Measurements from ENCODE around the gene CELF5. TPM values are rescaled to one million over a fixed set of nuclear protein-coding genes. Genes with fewer than 3 reads are reported as not detected.
"Not testable (repeated sequence)": the region's sequence is repeated elsewhere in the genome, so short reads cannot be mapped to it uniquely, and the experiment has no call there.

Gene CELF5
- total RNA-seq, 1 donor from 2014 or later: 1.7 TPM

DNA sequence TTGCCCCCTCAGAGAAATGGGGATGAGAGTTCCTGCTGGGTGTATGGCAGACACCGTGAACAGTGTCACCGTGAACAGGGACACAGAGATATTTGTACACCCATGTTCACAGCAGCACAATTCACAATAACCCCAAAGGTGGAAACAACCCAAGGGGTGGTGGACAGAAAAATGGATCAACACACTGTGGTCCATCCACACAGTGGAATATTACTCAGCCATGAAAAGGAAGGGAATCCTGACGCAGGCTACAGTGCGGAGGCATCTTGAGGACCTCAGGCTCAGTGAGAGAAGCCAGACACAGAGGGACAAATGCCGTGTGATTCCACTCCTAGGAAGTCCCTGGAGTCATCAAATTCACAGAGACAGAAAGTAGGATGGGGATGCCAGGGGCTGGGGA, 7.6 kb upstream of the CELF5 start:
- H3K4me1 Mint-ChIP-seq (ENCODE audit: low read depth): no peaks in the 10 kb centered on the region
- no peaks in the 10 kb centered on the region for H3K36me3 Mint-ChIP-seq (ENCODE audit: insufficient read depth)
- peaks cover 2% of the 10 kb centered on the region for H3K27me3 Mint-ChIP-seq
- no peak overlapping the region for H3K27ac Mint-ChIP-seq
- TF ChIP-seq, protein P1, sequence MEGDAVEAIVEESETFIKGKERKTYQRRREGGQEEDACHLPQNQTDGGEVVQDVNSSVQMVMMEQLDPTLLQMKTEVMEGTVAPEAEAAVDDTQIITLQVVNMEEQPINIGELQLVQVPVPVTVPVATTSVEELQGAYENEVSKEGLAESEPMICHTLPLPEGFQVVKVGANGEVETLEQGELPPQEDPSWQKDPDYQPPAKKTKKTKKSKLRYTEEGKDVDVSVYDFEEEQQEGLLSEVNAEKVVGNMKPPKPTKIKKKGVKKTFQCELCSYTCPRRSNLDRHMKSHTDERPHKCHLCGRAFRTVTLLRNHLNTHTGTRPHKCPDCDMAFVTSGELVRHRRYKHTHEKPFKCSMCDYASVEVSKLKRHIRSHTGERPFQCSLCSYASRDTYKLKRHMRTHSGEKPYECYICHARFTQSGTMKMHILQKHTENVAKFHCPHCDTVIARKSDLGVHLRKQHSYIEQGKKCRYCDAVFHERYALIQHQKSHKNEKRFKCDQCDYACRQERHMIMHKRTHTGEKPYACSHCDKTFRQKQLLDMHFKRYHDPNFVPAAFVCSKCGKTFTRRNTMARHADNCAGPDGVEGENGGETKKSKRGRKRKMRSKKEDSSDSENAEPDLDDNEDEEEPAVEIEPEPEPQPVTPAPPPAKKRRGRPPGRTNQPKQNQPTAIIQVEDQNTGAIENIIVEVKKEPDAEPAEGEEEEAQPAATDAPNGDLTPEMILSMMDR (IDR thresholded peaks at IDR 0.05; ENCODE audit: unreplicated experiment): no peak
- DNase-seq (ENCODE audit: low spot score, unreplicated experiment): no peak
- H3K9me3 Mint-ChIP-seq (ENCODE audit: low read depth): no peaks in the 10 kb centered on the region
- no peak overlapping the region for H3K4me3 Mint-ChIP-seq (ENCODE audit: low read depth)

DNA sequence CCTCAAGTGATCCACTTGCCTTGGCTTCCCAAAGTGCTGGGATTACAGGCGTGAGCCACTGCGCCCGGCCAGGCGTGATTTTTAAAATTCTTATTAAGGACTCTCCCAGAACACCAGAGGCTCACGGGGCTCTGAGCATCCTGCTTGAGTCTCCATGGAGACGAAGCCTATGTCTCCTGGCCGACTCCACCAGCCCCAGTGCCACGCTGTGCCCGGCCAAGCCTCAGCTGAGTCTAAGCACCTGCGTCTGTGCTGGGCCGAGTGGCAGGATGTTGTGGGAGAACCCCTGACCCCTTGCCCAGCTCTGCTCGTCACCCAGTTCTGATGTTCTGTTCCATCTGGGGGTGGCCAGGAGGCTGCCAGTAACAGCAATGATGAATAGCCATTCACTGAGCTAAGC, 3.9 kb upstream of the CELF5 start:
- TF ChIP-seq, protein P1 (IDR thresholded peaks at IDR 0.05; ENCODE audit: unreplicated experiment): no peak
- Mint-ChIP-seq H3K27me3 (peaks cover 8% of the 10 kb centered on the region), H3K4me1 (ENCODE audit: low read depth) (no peaks in the 10 kb centered on the region), H3K36me3 (ENCODE audit: insufficient read depth) (no peaks in the 10 kb centered on the region), H3K9me3 (ENCODE audit: low read depth) (no peaks in the 10 kb centered on the region), H3K4me3 (ENCODE audit: low read depth) (no peak overlapping the region), H3K27ac (no peak overlapping the region)
- no peak for DNase-seq (ENCODE audit: low spot score, unreplicated experiment)

DNA sequence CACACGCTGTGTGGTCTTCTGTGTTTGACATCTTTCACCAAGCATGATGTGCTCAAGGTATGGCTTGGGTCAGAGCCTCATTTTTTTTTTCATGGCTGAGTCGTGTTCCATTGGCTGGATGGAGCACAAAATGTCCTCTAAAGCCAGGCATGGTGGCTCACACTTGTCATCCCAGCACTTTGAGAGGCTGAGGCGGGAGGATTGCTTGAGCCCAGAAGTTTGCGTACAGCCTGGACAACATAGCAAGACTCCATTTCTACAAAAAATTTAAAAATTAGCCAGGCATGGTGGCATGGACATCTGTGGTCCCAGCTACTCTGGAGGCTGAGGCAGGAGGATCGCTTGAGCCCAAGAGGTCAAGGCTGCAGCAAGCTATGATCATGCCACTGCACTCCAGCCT, 2.9 kb upstream of the CELF5 start:
- DNase-seq (ENCODE audit: low spot score, unreplicated experiment); H3K36me3 Mint-ChIP-seq (ENCODE audit: insufficient read depth); H3K4me1 Mint-ChIP-seq (ENCODE audit: low read depth); H3K9me3 Mint-ChIP-seq (ENCODE audit: low read depth); H3K4me3 Mint-ChIP-seq (ENCODE audit: low read depth); H3K27ac Mint-ChIP-seq: not testable (repeated sequence)
- H3K27me3 Mint-ChIP-seq: peaks cover 14% of the 10 kb centered on the region

DNA sequence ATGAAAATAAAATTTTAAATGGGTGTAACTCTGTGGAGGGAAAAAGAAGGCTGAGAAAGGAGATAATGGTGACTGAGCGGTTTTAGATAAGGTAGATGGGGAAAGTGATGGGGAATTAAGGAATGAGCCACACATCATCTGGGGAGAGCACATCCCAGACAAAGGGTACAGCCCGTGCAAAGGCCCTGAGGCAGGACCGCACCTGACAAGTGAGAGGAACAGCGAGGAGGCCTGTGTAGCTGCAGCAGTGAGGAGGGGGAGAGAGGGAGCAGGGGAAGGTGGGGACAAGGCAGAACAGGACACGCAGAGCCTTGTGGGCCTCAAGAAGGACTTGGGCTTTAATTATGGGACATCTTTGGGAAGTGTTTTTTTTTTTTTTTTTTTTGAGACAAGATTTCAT, 1.8 kb upstream of the CELF5 start:
- H3K27ac Mint-ChIP-seq: no peak overlapping the region
- peaks cover 26% of the 10 kb centered on the region for H3K27me3 Mint-ChIP-seq
- no peaks in the 10 kb centered on the region for H3K4me1 Mint-ChIP-seq (ENCODE audit: low read depth)
- no peaks in the 10 kb centered on the region for H3K9me3 Mint-ChIP-seq (ENCODE audit: low read depth)
- H3K36me3 Mint-ChIP-seq (ENCODE audit: insufficient read depth): no peaks in the 10 kb centered on the region
- H3K4me3 Mint-ChIP-seq (ENCODE audit: low read depth): no peak overlapping the region
- TF ChIP-seq, protein P1 (IDR thresholded peaks at IDR 0.05; ENCODE audit: unreplicated experiment): no peak
- DNase-seq (ENCODE audit: low spot score, unreplicated experiment): no peak

DNA sequence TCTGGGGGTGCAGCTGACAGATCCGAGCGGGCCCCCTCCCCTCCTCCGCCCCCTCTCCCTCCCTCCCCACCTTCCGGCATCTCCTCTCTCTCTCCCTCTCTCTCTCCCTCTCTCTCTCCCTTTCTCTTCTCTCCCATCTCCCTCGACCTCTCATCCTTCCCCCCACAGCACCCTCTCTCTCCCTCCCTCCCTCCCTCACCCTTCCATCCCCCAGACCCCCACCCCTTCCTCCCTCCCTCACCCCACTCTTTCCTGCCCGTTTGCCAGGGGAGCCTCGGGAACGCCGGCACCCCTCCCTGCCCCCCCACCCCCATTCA, 666 bp downstream of the CELF5 start:
- Mint-ChIP-seq H3K9me3 (ENCODE audit: low read depth) (no peaks in the 10 kb centered on the region), H3K4me1 (ENCODE audit: low read depth) (no peaks in the 10 kb centered on the region), H3K27ac (no peak overlapping the region), H3K4me3 (ENCODE audit: low read depth) (no peak overlapping the region), H3K27me3 (peaks cover 30% of the 10 kb centered on the region), H3K36me3 (ENCODE audit: insufficient read depth) (no peaks in the 10 kb centered on the region)
- TF ChIP-seq, protein P1 (IDR thresholded peaks at IDR 0.05; ENCODE audit: unreplicated experiment): no peak
- DNase-seq (ENCODE audit: low spot score, unreplicated experiment): no peak

DNA sequence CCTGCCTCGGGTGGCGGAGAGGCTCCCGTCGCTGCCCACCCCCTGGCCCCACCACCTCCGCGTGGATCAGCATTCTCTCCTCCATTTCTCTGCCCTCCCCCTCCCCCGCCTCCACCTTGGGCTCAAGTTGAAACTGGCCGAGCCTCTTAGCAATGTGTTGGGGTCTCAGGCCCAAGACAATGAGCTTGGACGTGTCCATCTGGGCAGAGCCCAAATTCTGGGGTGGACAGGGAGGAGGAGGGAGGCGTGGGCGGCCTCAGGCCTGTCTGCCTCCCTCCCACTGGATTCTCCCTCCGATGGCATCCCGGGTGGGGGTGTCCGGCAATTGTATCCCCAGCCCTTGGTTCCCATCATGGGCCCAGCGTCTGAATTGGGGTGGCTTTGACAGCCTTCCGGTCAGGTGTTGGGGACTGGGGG, 1.2 kb downstream of the CELF5 start:
- H3K27me3 Mint-ChIP-seq: peaks cover 30% of the 10 kb centered on the region
- no peak overlapping the region for H3K4me3 Mint-ChIP-seq (ENCODE audit: low read depth)
- no peaks in the 10 kb centered on the region for H3K36me3 Mint-ChIP-seq (ENCODE audit: insufficient read depth)
- no peaks in the 10 kb centered on the region for H3K9me3 Mint-ChIP-seq (ENCODE audit: low read depth)
- no peak for DNase-seq (ENCODE audit: low spot score, unreplicated experiment)
- H3K4me1 Mint-ChIP-seq (ENCODE audit: low read depth): no peaks in the 10 kb centered on the region
- TF ChIP-seq, protein P1 (IDR thresholded peaks at IDR 0.05; ENCODE audit: unreplicated experiment): no peak
- H3K27ac Mint-ChIP-seq: no peak overlapping the region

Measured in progenitor cell of endocrine pancreas (in vitro differentiated cells).